Dermis blood vessel endothelial cell (primary cell): Measurements from ENCODE around the gene HLCS. TPM values are rescaled to one million over a fixed set of nuclear protein-coding genes. Genes with fewer than 3 reads are reported as not detected.

Source experiments
- DNase-seq: peaks from one replicate; pipeline ENCODE4 v3.0.0; 2010
- total RNA-seq: library from RNA; depleted of rRNA; stranded (reverse); fragments of >200 nt; gene quantifications from 2 replicates; pipeline ENCODE4 v1.2.3, GENCODE V29; 2014

The HLCS gene
- total RNA-seq, 1 donor from 2014 or later = 14.3 TPM

DNA sequence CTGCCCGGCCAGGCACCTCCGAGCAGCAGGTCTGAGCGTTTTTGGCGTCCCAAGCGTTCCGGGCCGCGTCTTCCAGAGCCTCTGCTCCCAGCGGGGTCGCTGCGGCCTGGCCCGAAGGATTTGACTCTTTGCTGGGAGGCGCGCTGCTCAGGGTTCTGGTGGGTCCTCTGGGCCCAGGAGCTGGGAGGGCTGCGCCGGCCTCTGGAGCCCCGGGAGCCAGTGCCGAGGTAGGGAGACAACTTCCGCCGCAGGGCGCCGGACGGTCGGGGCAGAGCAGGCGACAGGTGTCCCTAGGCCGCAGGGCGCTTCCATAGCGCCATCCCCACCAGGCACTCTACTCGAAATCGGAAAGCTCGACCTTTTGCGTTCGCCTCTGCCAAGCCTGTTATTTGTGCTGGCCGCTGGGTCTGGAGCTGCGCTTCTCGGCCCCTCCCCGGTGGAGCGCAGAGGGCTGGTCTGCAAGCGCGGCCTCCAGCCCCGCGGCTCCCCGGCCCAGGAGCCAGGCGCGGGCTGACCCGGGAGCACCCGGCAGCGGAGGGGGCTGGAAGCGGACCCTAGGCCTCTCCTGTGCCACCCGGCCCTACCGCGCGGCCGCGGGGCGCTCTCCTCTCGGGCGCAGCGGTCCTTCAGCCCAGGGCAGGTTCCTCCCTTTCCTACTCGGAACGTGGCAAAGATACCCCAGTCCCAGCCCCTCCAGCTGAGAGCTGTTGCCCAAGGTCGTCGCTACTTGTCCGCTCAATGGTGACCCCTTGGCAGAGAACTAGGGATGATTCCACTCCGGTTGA is 265.3 kb downstream of the HLCS start:
- DNase-seq = no peak

Other genes starting within 250 kb of the HLCS start
- under 0.01 TPM in 1 of 2 replicates, not detected in the other for gene RIPPLY3, start 40.0 kb upstream of the HLCS start, total RNA-seq
- gene PIGP, start 106.4 kb upstream of the HLCS start, total RNA-seq = 4.2 and 5.6 TPM in 2 replicates
- 197 and 198 TPM in 2 replicates for gene TTC3, start 106.6 kb upstream of the HLCS start, total RNA-seq